GM12801 (cell line): ENCODE data around the gene SOWAHA.

ENCODE experiments used
- TF ChIP-seq, protein P1 (sequence below): IDR thresholded peaks from one replicate; pipeline ENCODE4 v1.5.1; 2011; ENCODE audit warnings: control low read depth; ENCODE audit not compliant: insufficient read length; ENCODE audit errors: extremely low read depth

The SOWAHA gene

DNA sequence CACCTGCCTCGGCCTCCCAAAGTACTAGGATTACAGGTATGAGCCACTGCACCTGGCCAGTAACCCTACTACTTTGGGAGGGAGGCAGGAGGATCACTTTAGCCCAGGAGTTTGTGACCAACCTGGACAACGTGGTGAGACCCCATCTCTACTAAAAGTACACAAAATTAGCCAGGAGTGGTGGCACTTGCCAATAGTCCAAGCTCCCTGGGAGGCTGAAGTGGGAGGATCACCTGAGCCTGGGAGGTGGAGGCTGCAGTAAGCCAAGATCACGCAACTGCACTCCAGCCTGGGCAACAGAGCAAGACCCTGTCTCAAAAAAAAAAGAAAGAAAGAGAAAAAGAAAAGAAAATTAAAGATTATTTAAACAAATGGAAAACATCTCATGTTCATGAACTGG lies 42.9 kb downstream of the SOWAHA start:
- TF ChIP-seq, protein P1, sequence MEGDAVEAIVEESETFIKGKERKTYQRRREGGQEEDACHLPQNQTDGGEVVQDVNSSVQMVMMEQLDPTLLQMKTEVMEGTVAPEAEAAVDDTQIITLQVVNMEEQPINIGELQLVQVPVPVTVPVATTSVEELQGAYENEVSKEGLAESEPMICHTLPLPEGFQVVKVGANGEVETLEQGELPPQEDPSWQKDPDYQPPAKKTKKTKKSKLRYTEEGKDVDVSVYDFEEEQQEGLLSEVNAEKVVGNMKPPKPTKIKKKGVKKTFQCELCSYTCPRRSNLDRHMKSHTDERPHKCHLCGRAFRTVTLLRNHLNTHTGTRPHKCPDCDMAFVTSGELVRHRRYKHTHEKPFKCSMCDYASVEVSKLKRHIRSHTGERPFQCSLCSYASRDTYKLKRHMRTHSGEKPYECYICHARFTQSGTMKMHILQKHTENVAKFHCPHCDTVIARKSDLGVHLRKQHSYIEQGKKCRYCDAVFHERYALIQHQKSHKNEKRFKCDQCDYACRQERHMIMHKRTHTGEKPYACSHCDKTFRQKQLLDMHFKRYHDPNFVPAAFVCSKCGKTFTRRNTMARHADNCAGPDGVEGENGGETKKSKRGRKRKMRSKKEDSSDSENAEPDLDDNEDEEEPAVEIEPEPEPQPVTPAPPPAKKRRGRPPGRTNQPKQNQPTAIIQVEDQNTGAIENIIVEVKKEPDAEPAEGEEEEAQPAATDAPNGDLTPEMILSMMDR = no peak

DNA sequence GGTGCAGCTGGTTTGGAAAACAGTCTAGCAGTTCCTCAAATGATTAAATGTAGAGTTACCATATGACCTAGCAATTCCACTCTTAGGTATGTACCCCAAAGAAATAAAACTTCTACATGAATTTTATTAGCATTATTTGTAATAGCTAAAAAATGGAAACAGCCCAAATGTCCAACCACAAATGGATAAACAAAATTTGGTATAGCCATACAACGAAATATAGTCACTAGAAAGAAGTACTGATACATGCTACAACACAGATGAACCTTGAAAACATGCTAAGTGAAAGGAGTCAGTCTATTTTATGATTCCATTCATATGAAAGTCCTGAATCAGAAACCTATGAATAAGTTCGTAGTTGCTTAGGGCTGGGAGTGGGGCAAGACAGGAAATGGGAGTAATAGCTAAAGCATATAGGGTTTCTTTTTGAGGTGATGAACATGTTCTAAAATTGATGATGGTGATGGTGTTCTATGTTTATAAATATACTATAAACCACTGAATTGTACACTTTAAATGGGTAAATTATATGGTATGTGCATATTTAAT lies 46.9 kb downstream of the SOWAHA start:
- TF ChIP-seq, protein P1 = no peak

DNA sequence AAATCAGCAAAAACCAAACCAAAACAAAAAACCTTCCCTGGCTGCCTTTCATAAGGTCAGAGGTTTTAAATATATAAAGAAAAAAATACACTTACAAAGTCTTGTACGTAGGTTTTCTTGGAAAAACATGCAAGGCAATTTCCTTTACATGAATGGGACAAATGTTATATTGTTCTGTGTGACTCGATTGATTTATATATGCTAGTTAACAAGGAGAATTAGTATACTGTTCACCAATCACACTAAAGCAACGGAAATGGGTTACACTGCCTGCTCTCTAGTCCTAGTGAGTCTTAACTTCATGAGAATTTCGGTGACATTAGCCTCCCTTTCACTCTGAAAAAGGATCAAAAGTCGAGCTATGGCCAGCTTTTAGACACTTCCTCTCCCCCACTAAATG lies 47.6 kb downstream of the SOWAHA start:
- TF ChIP-seq, protein P1 = no peak

DNA sequence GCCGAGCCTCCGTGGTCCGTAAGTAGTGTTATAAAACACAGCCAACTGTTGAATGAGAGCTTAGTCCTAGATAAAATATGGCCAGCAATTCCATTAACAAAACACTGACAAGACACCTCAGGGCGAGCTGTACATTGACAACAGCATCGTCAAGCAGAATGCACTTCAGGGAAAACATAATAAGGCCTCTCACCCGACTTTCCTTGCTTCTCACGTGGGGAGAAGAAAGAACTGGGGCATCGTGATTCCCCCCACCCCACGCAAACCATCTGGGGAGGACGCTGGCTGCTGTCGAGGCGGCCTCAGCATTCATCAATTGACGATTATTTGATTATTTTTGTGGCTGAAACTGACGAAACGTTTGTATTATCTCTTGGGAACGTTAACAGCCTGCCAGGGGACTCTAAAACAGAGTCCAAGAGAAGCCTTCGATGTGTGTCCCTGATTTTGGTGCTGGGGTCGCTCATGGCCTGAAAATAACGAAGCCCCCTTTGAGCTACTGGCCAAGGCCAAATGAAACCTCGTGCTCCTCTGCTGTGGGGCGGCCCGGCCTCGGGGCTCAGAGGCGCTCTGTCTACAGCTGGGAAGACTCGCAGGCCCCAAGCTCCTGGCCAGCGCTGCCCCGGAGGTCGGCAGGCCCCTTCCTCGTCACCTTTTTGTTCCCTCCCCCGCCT lies 52.7 kb downstream of the SOWAHA start:
- TF ChIP-seq, protein P1 = no peak
